ENCODE data around the gene LHFPL4.

The LHFPL4 gene

DNA sequence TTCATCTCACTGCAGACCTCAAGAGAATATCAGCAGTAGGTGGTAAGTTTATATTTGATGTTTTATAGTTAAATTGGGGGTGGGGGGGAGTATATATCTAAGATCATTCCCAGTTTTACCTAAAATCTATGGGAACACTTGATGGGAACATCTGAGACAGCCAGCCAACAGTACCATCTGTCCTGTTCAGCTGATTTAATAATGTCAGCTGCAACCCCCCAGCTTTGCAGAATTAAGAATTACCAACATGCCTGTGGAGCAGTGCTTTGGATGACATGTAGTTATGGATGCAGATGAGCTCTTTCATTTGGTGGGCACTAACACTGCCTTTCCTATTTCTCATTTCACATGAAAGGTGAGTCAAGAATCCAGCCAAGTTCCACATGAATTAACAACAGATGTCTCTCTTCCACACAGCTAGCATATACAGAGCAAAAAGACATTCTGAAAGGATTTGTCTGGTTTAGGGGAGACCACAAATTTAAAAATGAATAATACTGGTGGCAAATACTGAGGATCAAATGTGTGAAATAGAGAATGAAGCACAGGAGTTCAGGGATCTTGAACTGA lies 80.0 kb downstream of the LHFPL4 start:
- DNase-seq (ENCODE audit: low read depth in 3 of 3) = no peak

DNA sequence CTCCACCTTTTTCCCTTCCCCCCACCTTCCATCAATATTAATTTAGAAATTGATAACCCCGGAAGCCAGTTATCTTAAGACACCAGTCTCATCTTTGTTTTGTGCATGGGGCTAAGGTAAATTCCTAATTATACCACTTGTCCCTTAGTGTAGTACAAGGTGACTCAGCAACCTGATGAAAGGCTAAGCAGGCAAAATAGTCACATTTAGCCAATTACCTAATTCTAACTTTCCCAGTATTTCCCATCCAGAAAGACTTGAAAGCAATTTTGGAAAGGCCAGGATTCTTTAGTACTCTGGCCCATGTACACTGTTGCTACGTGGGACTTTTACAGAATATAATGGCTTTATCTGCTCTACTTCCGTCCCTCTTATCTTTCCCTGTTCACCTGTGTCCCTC lies 83.6 kb downstream of the LHFPL4 start:
- DNase-seq (ENCODE audit: low read depth in 3 of 3) = no peak

DNA sequence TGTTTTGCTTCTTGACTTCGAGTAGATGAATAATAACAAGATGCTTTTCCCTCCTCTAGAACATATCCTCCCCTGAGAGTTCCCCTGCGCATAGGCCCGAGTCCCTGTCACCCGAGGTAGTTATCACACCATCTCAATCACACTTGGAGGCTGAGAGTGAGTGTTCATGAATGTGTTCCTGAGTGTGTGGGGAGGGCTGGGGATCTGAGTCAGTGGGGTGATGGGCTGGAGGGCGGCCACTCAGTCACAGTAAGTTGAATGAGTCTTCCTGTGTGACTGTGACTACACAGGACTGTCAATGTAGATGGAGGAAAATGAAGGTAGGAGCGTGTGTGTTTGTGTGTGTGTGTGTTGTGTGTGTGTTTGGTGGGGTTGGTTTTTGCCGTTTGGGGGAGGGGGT lies 85.2 kb downstream of the LHFPL4 start:
- peak in 1 of 3 experiments; percentile 5 for DNase-seq (ENCODE audit: low read depth in 3 of 3)

DNA sequence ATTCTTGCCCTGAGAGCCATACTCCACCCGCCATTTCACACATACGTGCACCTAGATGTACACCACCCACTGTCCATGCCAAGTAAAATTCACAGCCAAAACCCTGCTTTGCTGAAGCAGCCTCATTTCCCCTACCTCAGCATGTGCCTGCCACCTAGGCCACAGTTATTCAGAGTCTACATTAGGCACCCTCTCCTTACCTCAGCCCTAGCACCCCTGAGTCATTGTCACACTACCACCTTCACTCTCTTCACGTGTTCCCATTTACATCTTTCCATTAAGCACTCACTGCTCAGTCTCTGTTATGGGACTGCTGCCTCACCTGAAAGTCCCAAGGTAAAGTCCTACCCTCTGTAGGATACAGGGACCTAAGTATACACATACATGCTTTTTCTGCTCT lies 86.2 kb downstream of the LHFPL4 start:
- DNase-seq (ENCODE audit: low read depth in 3 of 3) = no peak

DNA sequence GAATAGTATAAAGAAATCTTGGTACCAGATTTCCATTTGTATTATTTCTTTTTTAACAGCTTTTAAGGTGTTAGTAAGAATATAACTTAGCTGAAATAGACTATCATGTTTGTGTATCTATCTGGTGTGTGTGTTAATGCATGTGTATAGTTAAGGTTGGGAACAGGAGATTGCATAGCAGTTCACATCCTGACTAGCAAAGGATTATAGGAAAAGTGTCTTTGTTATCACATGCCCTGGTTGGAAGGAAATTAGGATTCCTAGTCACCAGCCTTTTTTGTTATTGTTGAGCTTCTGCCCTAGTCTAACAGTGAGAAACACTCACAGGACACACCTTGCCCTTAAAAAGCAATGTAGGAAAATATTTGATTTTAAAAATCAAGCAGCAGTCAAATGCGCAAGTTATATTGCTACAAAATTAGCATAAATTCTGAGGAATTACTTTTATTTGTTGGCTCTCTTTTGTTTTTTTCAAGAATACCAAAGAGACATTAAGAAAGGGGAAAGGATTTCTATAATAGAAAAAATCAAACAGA lies 98.0 kb downstream of the LHFPL4 start:
- DNase-seq (ENCODE audit: low read depth in 3 of 3) = no peak

DNA sequence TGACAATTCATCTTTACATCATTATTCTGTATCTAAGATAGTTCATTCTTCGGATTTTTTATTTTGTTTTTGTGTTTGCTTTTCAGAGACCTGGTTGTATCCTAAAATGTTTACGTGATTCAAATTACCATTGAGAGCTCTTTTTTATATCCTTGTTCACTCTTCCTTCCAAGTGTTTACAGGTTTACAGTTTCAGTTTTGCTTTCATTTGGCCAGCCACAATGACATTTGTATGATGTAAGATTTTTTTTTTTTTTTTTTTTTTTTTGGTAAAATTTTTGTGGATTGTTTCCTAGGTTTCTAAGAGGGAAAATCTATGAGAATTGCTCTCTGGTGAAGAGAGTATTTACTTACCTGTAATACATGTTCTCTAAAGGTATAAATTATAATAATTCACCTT lies 101.2 kb downstream of the LHFPL4 start:
- DNase-seq (ENCODE audit: low read depth in 3 of 3) = no peak

DNA sequence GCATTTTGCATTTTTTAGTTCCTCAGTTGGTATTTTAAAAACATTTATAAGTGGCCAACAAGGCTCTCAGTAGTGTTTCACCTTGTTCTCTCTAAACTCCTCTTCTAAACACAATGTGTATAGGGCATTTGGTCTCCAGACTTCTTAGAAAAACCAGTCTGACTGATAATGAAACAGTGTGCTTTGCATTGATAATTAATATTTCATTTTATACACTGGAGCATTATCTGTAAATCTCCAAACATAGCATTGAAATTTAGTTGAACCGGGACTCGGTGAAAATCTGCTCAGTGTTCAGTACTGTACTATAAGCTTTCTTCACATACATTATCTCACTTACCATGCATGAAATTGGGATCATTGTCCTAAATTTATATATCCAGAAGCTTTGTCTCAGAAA lies 102.6 kb downstream of the LHFPL4 start:
- no peak for DNase-seq (ENCODE audit: low read depth in 3 of 3)

DNA sequence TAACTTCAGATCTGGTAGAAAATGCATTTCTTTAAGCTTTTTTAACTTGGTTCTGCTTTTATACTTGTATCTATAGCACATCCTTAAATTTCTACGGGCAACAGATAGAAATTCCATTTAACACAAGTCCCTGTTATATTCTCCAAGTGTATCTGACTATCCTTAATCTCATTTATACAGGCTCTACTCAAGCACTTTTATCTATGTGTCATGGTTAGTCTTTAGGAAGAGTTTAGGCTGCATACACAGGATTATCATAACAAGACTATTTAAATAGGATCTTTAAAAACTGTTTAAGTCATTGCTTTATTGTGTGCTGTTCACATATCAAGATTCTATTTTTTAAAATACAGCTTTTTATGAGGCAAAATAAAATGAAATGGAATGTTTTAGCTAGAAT lies 103.5 kb downstream of the LHFPL4 start:
- no peak for DNase-seq (ENCODE audit: low read depth in 3 of 3)

DNA sequence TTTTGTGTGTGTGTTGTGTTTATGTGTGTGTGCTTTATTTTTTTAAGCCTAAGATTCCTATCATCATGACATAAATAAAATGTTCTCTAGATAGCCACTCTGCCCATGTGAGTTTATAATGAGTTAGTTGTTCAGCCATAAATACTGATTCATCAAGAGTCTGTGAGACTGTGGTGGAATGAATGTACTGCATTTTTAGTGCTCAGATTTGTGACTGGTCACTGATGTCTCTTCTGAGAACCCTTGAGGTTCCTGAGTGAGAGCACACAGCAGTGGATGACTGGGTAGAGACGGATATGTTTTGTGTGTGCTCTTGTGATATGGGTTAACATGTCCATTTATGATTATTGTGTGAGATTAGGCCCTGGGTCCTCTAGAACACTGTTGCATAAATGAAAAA lies 105.0 kb downstream of the LHFPL4 start:
- DNase-seq (ENCODE audit: low read depth in 3 of 3) = no peak

Measured in stimulated activated CD4-positive, alpha-beta T cell treated with anti-CD3 and anti-CD28 coated beads, TNF-alpha, amount 100 ng/mL, for 24 hours (primary cell).